GM12891 (cell line): ENCODE measurements around the gene DSCAM.

Experiments used
- POLR2A ChIP-seq: IDR thresholded peaks from 2 replicates; pipeline ENCODE4 v1.6.1; 2011; ENCODE audit warnings: low read depth, low read length, control low read depth
- POLR2AphosphoS5 ChIP-seq: IDR thresholded peaks from 2 replicates; pipeline ENCODE4 v1.6.1; 2011; ENCODE audit warnings: low read depth, low read length, control low read depth
- POU2F2 ChIP-seq: IDR thresholded peaks from 2 replicates; pipeline ENCODE4 v1.6.1; 2011; ENCODE audit warnings: low read depth, mild to moderate bottlenecking, control low read depth, low read length, moderate library complexity
- TAF1 ChIP-seq: IDR thresholded peaks from 2 replicates; pipeline ENCODE4 v1.6.1; 2011; ENCODE audit warnings: low read depth, low read length, control low read depth

- TF ChIP-seq POLR2A (no peak), POLR2AphosphoS5 (no peak), TAF1 (no peak), POU2F2 (no peak)
Observed at GRCh38 chr21:40534886-40535285, 312.1 kb downstream of the DSCAM start.
